Measurements from ENCODE around the gene TNNC1.

GRCh38 chr3:52446631-52447511, 7.0 kb downstream of the TNNC1 start:
- TF ChIP-seq YY1 (IDR thresholded peaks at IDR 0.05; ENCODE audit: insufficient read depth, insufficient read length), result no peak
- no peak for TF ChIP-seq ZNF274 (IDR thresholded peaks at IDR 0.05; ENCODE audit: low read depth, low read length)
- TF ChIP-seq SUZ12 (IDR thresholded peaks at IDR 0.05; ENCODE audit: extremely low read depth, insufficient read depth, insufficient read length), result no peak
